GM18907 (cell line): Measurements from ENCODE around the gene HS2ST1.

Experiments
- ATAC-seq: cut with Tn5 transposase; IDR thresholded peaks from one replicate; pipeline ENCODE4 v1.9.1; 2021; ENCODE audit warnings: mild to moderate bottlenecking, moderate library complexity; ENCODE audit not compliant: unreplicated experiment

HS2ST1 gene

DNA sequence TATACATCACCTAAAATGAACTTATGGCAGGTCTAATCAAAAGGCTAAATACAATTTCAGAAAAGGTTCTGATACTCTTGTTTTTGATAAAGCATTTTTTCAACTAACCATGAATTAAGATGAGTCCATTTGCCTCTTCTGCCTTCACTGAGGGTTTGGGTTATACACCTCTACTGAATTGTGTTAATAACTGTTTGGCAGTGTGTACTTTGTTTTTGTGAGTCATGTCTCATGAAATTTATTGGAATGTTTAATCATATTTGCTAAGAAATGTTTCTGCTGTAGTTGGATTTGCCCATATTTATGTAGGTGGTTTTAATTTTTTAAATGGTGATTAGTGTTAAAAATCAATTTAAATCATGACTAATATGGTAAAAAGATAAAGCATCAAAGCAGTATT lies 190.5 kb downstream of the HS2ST1 start:
- no peak for ATAC-seq

- no peak for ATAC-seq
Measured at GRCh38 chr1:87106144-87106543, 191.7 kb downstream of the HS2ST1 start.

- no peak for ATAC-seq
Measured at GRCh38 chr1:87106867-87107266, 192.4 kb downstream of the HS2ST1 start.

DNA sequence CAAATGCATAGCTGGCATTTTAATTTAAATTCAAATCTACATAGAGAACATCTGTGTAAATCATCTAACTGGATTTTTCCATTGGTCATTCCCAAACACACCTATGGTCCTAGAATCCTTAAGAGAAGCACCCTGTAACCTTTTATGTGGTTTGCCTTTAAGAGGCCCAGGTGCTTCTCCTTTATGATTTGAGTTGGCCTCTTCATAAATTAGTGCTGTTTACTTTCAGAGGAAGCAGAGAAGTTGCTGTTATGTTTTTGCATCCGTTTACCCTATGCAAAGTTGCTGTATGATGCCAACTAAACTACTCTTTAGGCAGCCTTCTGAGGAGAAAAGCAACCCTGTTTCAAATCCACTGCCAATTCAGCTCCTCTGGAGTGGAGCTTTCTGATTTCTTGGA lies 193.8 kb downstream of the HS2ST1 start:
- no peak for ATAC-seq

DNA sequence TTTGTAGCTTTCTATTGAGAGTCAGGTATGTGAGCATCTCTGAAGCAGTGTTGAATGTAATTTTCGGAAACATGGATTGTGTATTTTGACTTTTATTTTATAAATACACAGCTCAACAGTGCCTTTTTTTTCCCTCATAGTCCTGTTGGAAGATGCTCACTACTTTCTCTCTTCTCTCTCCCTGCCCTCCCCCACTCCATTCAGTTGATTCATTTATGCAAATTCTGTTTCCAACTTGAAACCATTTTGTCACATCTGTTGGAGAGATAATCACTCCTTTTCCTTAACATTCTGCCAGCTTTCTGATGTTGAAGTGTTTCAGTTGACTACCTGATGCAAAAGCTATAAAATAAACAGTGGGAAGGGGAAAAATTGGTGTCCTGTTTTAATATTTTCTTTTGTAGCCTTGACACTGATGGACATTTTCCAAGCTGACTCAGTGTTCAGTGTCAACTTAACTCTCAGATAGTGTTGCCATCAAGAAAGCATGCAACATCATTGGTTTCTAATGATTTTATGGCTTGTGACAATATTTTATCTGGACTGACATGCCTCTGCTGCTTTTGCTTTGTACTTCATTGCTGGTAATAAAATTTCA lies 194.5 kb downstream of the HS2ST1 start:
- no peak for ATAC-seq

DNA sequence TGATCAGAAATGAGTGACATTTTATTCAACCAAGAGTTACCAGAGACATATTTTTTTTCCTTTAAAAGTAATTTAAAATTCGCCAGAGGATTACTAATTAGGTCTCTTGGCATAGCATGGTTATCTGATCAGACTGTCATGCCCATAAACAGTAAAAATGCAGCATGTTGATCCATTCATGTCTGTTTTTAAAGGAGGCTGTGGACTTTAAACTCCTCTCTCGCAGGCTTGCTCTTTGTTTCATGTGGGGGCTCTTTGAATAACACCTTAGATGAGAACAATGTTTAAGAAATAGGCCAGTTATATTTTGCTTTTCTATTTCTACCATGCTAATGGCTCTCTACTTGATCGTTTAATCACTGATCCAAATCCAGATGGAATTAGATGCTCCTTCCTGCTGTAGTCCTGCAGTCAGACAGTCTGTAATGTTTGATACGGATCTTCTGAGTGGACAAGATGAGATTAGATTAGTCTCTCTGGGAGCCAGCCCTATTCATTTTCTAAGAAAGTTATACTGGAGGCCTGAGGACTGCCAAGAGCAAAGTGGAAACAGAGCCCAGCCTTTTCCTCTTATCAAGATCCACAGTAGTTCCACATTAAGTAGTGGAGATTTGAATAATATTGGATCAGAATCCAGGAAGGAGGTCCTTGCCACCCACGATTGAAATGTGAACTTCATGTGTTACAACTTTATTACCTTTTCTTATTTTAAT lies 197.4 kb downstream of the HS2ST1 start:
- ATAC-seq: no peak

GRCh38 chr1:87113313-87113712 lies 198.9 kb downstream of the HS2ST1 start:
- no peak for ATAC-seq

DNA sequence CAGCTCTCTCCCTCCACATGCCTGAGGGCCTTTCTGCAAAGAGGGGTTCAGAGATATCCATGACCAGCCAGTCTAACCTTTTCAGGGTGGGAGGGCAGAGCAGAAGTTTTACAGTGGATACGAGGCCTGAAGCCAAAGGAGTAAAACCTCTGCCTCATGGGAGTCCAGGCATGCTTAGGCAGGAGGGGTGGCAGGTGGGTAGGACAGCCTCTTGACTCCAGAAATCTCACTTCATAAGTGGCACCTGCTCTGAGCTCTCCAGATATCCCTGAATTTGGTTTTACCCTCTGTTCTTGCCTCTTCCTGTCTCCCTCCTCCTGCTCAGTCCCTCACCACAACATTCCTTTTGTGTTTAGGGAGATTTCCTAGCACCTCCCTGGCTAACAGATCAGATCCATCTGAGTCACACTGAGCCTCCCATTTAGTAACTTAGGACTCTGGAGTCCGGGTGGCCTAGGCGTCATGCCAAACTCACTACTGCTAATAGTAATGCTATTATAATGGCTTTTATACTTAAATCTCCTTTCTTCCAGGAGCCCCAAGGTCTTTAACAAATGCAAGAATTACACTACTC lies 201.0 kb downstream of the HS2ST1 start:
- no peak for ATAC-seq

GRCh38 chr1:87115891-87116290 lies 201.5 kb downstream of the HS2ST1 start:
- no peak for ATAC-seq

DNA sequence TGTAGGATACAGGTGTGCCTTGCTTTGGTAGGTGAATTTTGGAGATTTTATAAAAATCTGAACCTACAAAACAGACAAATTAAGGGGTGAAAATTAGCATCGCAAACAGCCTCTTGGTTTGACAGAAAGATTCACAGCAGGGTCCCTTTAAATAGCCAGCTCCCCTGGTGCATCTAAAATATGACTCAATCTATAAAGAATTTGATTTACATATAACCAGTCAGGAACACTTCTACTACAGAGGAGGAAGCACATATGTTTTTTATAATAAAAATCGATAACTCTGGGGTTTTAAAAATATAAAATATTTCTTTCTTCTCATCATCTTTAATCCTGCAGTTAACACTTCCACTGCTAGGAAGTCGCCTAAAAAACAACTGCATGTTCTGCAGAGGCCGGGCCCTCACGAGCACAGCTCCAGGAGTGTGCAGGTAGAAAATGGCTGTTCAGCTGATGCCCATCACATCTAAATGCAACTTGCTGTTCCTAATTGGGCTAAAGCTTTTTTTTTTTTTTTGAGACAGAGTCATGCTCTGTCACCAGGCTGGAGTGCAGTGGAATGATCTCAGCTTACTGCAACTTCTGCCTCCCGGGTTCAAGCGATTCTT lies 203.4 kb downstream of the HS2ST1 start:
- no peak for ATAC-seq

DNA sequence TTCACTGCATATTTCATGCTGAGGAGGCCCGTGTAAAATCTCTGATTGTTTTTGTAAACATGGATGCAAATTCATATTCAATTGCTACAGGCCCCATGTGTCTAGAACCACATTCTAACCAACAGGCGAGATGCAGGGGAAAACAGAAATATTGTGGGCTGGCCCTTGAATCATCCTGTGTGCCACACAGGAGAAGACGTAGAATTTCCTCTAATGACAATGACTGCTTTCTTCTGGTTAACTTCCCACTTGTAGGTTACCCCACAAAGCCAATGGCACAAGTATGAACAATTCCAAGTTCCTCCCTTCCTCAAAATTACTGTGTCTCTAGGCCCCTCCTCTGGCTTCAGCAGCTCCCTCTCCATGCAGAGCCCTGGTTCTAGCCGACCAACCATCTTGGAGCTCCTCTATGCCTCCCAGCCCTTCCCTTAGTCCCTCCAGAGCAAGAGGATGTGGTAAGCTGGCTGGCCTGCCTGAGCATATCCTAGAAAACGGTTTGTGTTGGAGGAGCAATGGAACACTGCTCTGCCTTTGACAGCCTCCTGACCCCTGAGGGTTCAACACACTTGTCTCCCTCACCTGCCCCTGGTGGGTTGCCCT lies 205.2 kb downstream of the HS2ST1 start:
- ATAC-seq: no peak

- ATAC-seq: no peak
Measured at GRCh38 chr1:87120779-87121178, 206.3 kb downstream of the HS2ST1 start.

DNA sequence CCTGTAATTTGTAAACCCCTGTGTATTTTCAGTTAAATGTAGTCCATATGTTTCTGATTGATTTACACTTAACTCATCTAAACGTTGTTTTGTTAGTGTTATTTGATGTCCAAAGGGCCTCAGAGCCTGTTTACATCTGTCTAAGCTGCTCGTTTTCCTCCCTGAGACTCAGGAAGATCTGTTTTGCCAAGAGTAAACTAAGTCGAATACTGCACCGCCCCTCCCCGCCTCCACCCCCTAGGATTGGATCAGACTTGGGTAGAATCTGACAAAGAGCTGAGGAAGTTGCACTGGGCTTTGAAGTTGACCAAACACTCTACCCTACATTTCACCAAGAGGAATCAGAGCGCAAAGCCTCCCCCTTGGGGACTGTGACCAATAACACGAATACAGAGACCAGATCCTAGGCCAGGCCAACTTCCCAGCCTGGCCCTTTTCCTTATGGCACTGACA lies 207.3 kb downstream of the HS2ST1 start:
- no peak for ATAC-seq

- ATAC-seq: no peak
Measured at GRCh38 chr1:87122243-87122642, 207.8 kb downstream of the HS2ST1 start.

DNA sequence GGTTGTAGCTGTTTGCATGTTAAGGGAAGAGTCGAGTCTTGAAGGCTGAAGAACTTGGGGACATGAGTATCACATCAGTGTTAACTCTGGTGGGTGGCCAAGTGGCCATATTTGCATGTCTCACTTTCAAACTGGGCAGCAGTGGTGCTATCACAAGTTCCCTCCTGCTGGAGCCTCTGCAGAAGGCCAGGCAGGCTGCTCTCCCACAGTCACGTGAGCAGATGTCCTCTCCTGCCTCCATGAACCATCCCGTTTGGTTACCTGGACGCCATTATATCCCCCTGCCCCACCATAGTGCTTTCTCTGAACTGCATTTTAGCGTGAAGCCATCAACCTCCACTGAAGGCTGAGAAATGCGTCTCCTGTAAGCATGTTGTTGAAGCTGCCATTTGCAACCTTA lies 209.2 kb downstream of the HS2ST1 start:
- no peak for ATAC-seq

DNA sequence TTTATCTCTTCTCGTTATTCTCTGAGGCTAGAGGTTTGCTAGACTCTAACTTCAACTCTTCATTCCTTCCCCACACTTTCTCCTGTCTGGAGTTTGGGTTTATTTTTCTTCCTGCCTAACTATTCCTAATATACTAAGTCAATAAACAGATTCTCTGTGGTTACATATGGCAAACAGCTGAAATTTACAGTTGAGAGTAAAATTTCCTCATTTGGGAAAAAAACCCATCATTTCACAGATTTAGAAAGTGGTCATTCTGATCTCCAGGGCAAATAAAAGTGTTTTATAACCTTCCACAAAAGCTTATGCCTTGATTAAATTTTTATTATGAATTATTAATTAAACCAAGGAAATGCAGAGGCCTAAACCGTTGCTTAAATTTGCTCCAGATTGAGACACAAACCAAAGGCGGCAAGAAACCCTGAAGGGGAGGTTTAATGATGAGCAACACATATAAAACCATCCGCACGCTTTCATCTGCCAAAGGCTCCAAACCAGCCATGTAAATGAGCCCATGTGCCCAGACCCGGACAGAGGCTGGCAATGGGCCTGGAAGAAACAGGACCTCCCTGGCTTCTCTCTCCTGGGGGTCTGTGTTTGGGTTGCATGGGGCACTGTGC lies 212.6 kb downstream of the HS2ST1 start:
- ATAC-seq: no peak

GRCh38 chr1:87127581-87127980 lies 213.1 kb downstream of the HS2ST1 start:
- no peak for ATAC-seq

DNA sequence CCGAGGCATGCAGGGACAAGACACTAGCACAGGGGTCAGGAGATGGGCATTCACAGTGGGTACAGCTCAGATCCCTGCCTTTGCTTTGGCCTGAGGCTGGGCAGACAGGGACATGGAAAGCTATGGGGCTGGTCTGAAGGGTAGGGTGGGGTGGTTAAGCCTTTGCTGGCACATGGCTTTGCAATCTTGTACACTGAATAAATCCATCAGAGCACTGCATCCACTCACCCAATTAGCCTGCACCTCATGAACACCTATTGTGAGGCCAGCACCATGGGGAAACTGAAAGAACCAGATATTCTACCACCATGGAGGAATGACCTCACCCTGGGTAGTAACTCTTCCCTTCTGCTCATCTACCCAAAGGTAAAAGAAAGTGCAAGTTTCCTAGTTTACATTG lies 214.6 kb downstream of the HS2ST1 start:
- ATAC-seq: no peak

GRCh38 chr1:87129606-87130005 lies 215.2 kb downstream of the HS2ST1 start:
- ATAC-seq: no peak

- ATAC-seq: no peak
Measured at GRCh38 chr1:87130438-87130837, 216.0 kb downstream of the HS2ST1 start.

GRCh38 chr1:87131809-87132283 lies 217.4 kb downstream of the HS2ST1 start:
- peak; percentile 98 for ATAC-seq
